H9 (cell line): ENCODE measurements around the gene XAGE2. TPM values are rescaled to one million over a fixed set of nuclear protein-coding genes. Genes with fewer than 3 reads are reported as not detected.

Experiments
- DNase-seq: peaks from one replicate; pipeline ENCODE4 v3.0.0-alpha.2; 2017
- H2AFZ ChIP-seq: one replicate; pipeline ENCODE4 v1.6.1; 2013; ENCODE audit warnings: mild to moderate bottlenecking, low read length, control low read depth, moderate library complexity
- H2AK5ac ChIP-seq: 2 replicates; pipeline ENCODE4 v1.6.1; 2013; ENCODE audit warnings: low read length, control low read depth, mixed read lengths; ENCODE audit not compliant: insufficient read length
- H2BK120ac ChIP-seq: one replicate; pipeline ENCODE4 v1.6.1; 2013; ENCODE audit warnings: low read depth, mild to moderate bottlenecking, low read length, control low read depth, inconsistent platforms; ENCODE audit not compliant: poor library complexity, severe bottlenecking
- H2BK12ac ChIP-seq: 2 replicates; pipeline ENCODE4 v1.6.1; 2013; ENCODE audit warnings: low read length, control low read depth, mixed read lengths, low read depth; ENCODE audit not compliant: insufficient read length
- H2BK15ac ChIP-seq: 2 replicates; pipeline ENCODE4 v1.6.1; 2013; ENCODE audit warnings: low read depth, low read length, control low read depth
- H2BK20ac ChIP-seq: one replicate; pipeline ENCODE4 v1.6.1; 2013; ENCODE audit warnings: low read depth, mild to moderate bottlenecking, low read length, control low read depth, inconsistent platforms; ENCODE audit not compliant: poor library complexity, severe bottlenecking
- H2BK5ac ChIP-seq: 2 replicates; pipeline ENCODE4 v1.6.1; 2013; ENCODE audit warnings: low read length, control low read depth, mixed read lengths; ENCODE audit not compliant: insufficient read length
- H3K14ac ChIP-seq: 2 replicates; pipeline ENCODE4 v1.6.1; 2013; ENCODE audit warnings: low read length, control low read depth; ENCODE audit not compliant: insufficient read depth
- H3K18ac ChIP-seq: 2 replicates; pipeline ENCODE4 v1.6.1; 2013; ENCODE audit warnings: low read depth, mild to moderate bottlenecking, mixed read lengths, low read length, control low read depth; ENCODE audit not compliant: insufficient read length
- H3K23ac ChIP-seq: 2 replicates; pipeline ENCODE4 v1.6.1; 2013; ENCODE audit warnings: low read length, control low read depth, mixed read lengths, low read depth; ENCODE audit not compliant: insufficient read length
- H3K23me2 ChIP-seq: 2 replicates; pipeline ENCODE4 v1.6.1; 2013; ENCODE audit warnings: low read depth, mild to moderate bottlenecking, mixed read lengths, low read length, control low read depth; ENCODE audit not compliant: insufficient read length, poor library complexity, severe bottlenecking
- H3K27ac ChIP-seq: 2 replicates; pipeline ENCODE4 v1.5.1; 2013; ENCODE audit warnings: low read length, control low read depth, mixed read lengths, low read depth; ENCODE audit not compliant: insufficient read length
- H3K27me3 ChIP-seq: 2 replicates; pipeline ENCODE4 v1.6.1; 2013; ENCODE audit warnings: low read length, control low read depth, inconsistent platforms; ENCODE audit not compliant: insufficient read depth
- H3K4ac ChIP-seq: 2 replicates; pipeline ENCODE4 v1.6.1; 2013; ENCODE audit warnings: low read depth, mild to moderate bottlenecking, control low read depth, inconsistent platforms, low read length, moderate library complexity
- H3K4me1 ChIP-seq: 2 replicates; pipeline ENCODE4 v1.6.1; 2013; ENCODE audit warnings: low read length, control low read depth, inconsistent platforms; ENCODE audit not compliant: insufficient read depth
- H3K4me2 ChIP-seq: 2 replicates; pipeline ENCODE4 v1.6.1; 2013; ENCODE audit warnings: low read length, control low read depth, mixed read lengths; ENCODE audit not compliant: insufficient read length, insufficient read depth
- H3K56ac ChIP-seq: 2 replicates; pipeline ENCODE4 v1.6.1; 2013; ENCODE audit warnings: low read depth, mild to moderate bottlenecking, mixed read lengths, low read length, control low read depth; ENCODE audit not compliant: insufficient read length
- H3K79me1 ChIP-seq: 2 replicates; pipeline ENCODE4 v1.6.1; 2013; ENCODE audit warnings: low read depth, mild to moderate bottlenecking, moderate library complexity, low read length, control low read depth, inconsistent platforms; ENCODE audit not compliant: insufficient read depth, poor library complexity, severe bottlenecking
- H3K79me2 ChIP-seq: 2 replicates; pipeline ENCODE4 v1.6.1; 2013; ENCODE audit warnings: low read length, control low read depth, inconsistent platforms; ENCODE audit not compliant: insufficient read depth
- H3K9ac ChIP-seq: 2 replicates; pipeline ENCODE4 v1.6.1; 2013; ENCODE audit warnings: low read length, control low read depth, mixed read lengths; ENCODE audit not compliant: insufficient read length; ENCODE audit errors: extremely low read depth
- H3K9me3 ChIP-seq: one replicate; pipeline ENCODE4 v1.6.1; 2013; ENCODE audit warnings: low read depth, low read length, inconsistent platforms; ENCODE audit not compliant: control insufficient read depth
- H3T11ph ChIP-seq: one replicate; pipeline ENCODE4 v1.6.1; 2013; ENCODE audit warnings: mild to moderate bottlenecking, low read length, control low read depth, inconsistent platforms
- H4K20me1 ChIP-seq: one replicate; pipeline ENCODE4 v1.6.1; 2013; ENCODE audit not compliant: control insufficient read depth, insufficient read length, insufficient read depth
- H4K5ac ChIP-seq: 2 replicates; pipeline ENCODE4 v1.6.1; 2013; ENCODE audit warnings: low read depth, mild to moderate bottlenecking, mixed read lengths, low read length, control low read depth; ENCODE audit not compliant: insufficient read length
- H4K8ac ChIP-seq: replicated peaks from 2 replicates; pipeline ENCODE4 v1.6.1; 2013; ENCODE audit warnings: low read length, control low read depth, mixed read lengths, low read depth; ENCODE audit not compliant: insufficient read length
- H4K91ac ChIP-seq: 2 replicates; pipeline ENCODE4 v1.6.1; 2013; ENCODE audit warnings: low read depth, mild to moderate bottlenecking, moderate library complexity, mixed read lengths, low read length, control low read depth; ENCODE audit not compliant: insufficient read length
- H3K27ac Mint-ChIP-seq, 3 experiments: 2 replicates in 2 of 3; 3 replicates in 1 of 3; pipeline ENCODE4 v1.8.0; 2020 to 2021; ENCODE audit warnings: mixed read lengths in 3 of 3, mild to moderate bottlenecking in 1 of 3, moderate library complexity in 1 of 3
- H3K27me3 Mint-ChIP-seq: 2 replicates; pipeline ENCODE4 v1.8.0; 2021; ENCODE audit warnings: low read depth, mild to moderate bottlenecking, moderate library complexity, mixed read lengths
- H3K36me3 Mint-ChIP-seq, 3 experiments: 2 replicates in 2 of 3; 3 replicates in 1 of 3; pipeline ENCODE4 v1.8.0; 2020 to 2021; ENCODE audit warnings: low read depth in 3 of 3, mixed read lengths in 3 of 3; ENCODE audit not compliant: insufficient read depth in 1 of 3
- H3K4me1 Mint-ChIP-seq, 2 experiments: 2 replicates each; pipeline ENCODE4 v1.8.0; 2020; ENCODE audit warnings: mixed read lengths in 2 of 2
- H3K4me3 Mint-ChIP-seq, 2 experiments: 2 replicates in 1 of 2; 3 replicates in 1 of 2; pipeline ENCODE4 v1.8.0; 2020 to 2021; ENCODE audit warnings: mild to moderate bottlenecking in 2 of 2, mixed read lengths in 2 of 2, moderate library complexity in 1 of 2
- H3K9me3 Mint-ChIP-seq, 2 experiments: 2 replicates in 1 of 2; 3 replicates in 1 of 2; pipeline ENCODE4 v1.8.0; 2020; ENCODE audit warnings: mild to moderate bottlenecking in 2 of 2, mixed read lengths in 2 of 2, moderate library complexity in 1 of 2
- CTCF ChIP-seq: fragments of 200-600 bp; sonication (generic); conservative IDR thresholded peaks from 3 replicates; pipeline ENCODE4 v1.8.0; 2021; ENCODE audit warnings: antibody characterized with exemption, mild to moderate bottlenecking
- WGBS: extraction: QIAGEN DNeasy Blood & Tissue Kit; methylation state at CpG from one replicate; pipeline ENCODE4 v1.1.7; 2013; ENCODE audit warnings: missing lambda C conversion rate, low lambda C conversion rate, mixed read lengths; ENCODE audit not compliant: insufficient read length; ENCODE audit errors: extremely low coverage; 5-methylcytosine and 5-hydroxymethylcytosine counted together
- total RNA-seq: library from RNA; stranded (reverse); gene quantifications from 2 replicates; pipeline ENCODE4 v1.2.1, GENCODE V29; 2021

Gene XAGE2
- total RNA-seq, 1 experiment from 2014 or later: not detected

- H2AFZ ChIP-seq: no peak overlapping the region
- H3K56ac ChIP-seq: no peak overlapping the region
- no peaks in the 10 kb centered on the region for H3K4me1 Mint-ChIP-seq
- no peak overlapping the region for H3K4me2 ChIP-seq
- H3K27ac Mint-ChIP-seq: no peak overlapping the region
- H3K4me1 ChIP-seq: no peaks in the 10 kb centered on the region
- no peak overlapping the region for H3K9ac ChIP-seq
- no peaks in the 10 kb centered on the region for H3K27me3 ChIP-seq
- H3K4ac ChIP-seq: no peak overlapping the region
- H3K79me1 ChIP-seq: no peaks in the 10 kb centered on the region
- no peaks in the 10 kb centered on the region for H4K20me1 ChIP-seq
- no peak overlapping the region for H2BK12ac ChIP-seq
- no peak overlapping the region for H3K14ac ChIP-seq
- no peak overlapping the region for H2BK120ac ChIP-seq
- no peaks in the 10 kb centered on the region for H3K23me2 ChIP-seq
- no peak overlapping the region for H4K8ac ChIP-seq
- no peak overlapping the region for H4K91ac ChIP-seq
- H3K9me3 Mint-ChIP-seq: peaks cover 42 to 51% of the 10 kb centered on the region in 2 experiments
- H3T11ph ChIP-seq: no peak overlapping the region
- H3K18ac ChIP-seq: no peak overlapping the region
- no peak overlapping the region for H3K27ac ChIP-seq
- WGBS: no CpG with 5 or more reads among the region's 8 CpGs
- TF ChIP-seq CTCF: no peak
- peaks cover 0 to 2% (median 0%) of the 10 kb centered on the region in 3 experiments; a peak in 2 of 7 replicates for H3K36me3 Mint-ChIP-seq
- peaks cover 2% of the 10 kb centered on the region for H3K27me3 Mint-ChIP-seq
- no peak overlapping the region for H2BK20ac ChIP-seq
- no peak for DNase-seq
- H2BK5ac ChIP-seq: no peak overlapping the region
- no peak overlapping the region for H3K23ac ChIP-seq
- H3K9me3 ChIP-seq: peaks cover 30% of the 10 kb centered on the region
- no peak overlapping the region for H2BK15ac ChIP-seq
- H3K79me2 ChIP-seq: no peaks in the 10 kb centered on the region
- no peak overlapping the region for H4K5ac ChIP-seq
- no peak overlapping the region for H2AK5ac ChIP-seq
- H3K4me3 Mint-ChIP-seq: no peak overlapping the region
These were observed 6.9 kb upstream of the XAGE2 start for GRCh38 chrX:52361941-52362340.
